Mesothelial cell of epicardium (in vitro differentiated cells): ENCODE results near the gene UBE2E1. TPM values are rescaled to one million over a fixed set of nuclear protein-coding genes. Genes with fewer than 3 reads are reported as not detected.
"Not testable (repeated sequence)": the region's sequence is repeated elsewhere in the genome, so short reads cannot be mapped to it uniquely, and the experiment has no call there.

Experiments used
- DNase-seq, 2 experiments: peaks; one replicate each; pipeline ENCODE4 v3.0.0; 2021; ENCODE audit warnings: low spot score in 2 of 2; ENCODE audit not compliant: unreplicated experiment in 2 of 2
- H3K27ac Mint-ChIP-seq: 2 replicates; pipeline ENCODE4 v1.8.0; 2021; ENCODE audit warnings: mixed read lengths
- H3K27me3 Mint-ChIP-seq: 2 replicates; pipeline ENCODE4 v1.8.0; 2021; ENCODE audit warnings: low read depth, mixed read lengths
- H3K36me3 Mint-ChIP-seq: 2 replicates; pipeline ENCODE4 v1.8.0; 2021; ENCODE audit warnings: mixed read lengths
- H3K4me1 Mint-ChIP-seq: 2 replicates; pipeline ENCODE4 v1.8.0; 2021; ENCODE audit warnings: mixed read lengths
- H3K4me3 Mint-ChIP-seq: 2 replicates; pipeline ENCODE4 v1.8.0; 2021; ENCODE audit warnings: mild to moderate bottlenecking, moderate library complexity, mixed read lengths
- H3K9me3 Mint-ChIP-seq: 2 replicates; pipeline ENCODE4 v1.8.0; 2021; ENCODE audit warnings: mixed read lengths
- CTCF ChIP-seq: fragments of 200-600 bp; sonication (generic); IDR thresholded peaks from one replicate; pipeline ENCODE4 v1.5.0; 2021; ENCODE audit warnings: antibody characterized with exemption; ENCODE audit not compliant: unreplicated experiment
- total RNA-seq: library from RNA; stranded (reverse); gene quantifications from 3 replicates; pipeline ENCODE4 v1.2.1, GENCODE V29; 2021

UBE2E1 gene
- total RNA-seq, 1 donor from 2014 or later, result 89.9 TPM

GRCh38 chr3:23865595-23866396, 60.0 kb downstream of the UBE2E1 start:
- Mint-ChIP-seq H3K4me1 (peaks cover 34% of the 10 kb centered on the region), H3K27ac (peak overlapping the region; percentile 17), H3K27me3 (no peaks in the 10 kb centered on the region), H3K4me3 (no peak overlapping the region), H3K9me3 (peaks cover 10% of the 10 kb centered on the region), H3K36me3 (peaks cover 18% of the 10 kb centered on the region)
- no peak for DNase-seq
- no peak for TF ChIP-seq CTCF

GRCh38 chr3:23867400-23867799, 61.6 kb downstream of the UBE2E1 start:
- no peak overlapping the region for H3K27ac Mint-ChIP-seq
- no peak for TF ChIP-seq CTCF
- no peaks in the 10 kb centered on the region for H3K27me3 Mint-ChIP-seq
- peaks cover 34% of the 10 kb centered on the region for H3K4me1 Mint-ChIP-seq
- H3K4me3 Mint-ChIP-seq, result no peak overlapping the region
- peaks cover 11% of the 10 kb centered on the region for H3K36me3 Mint-ChIP-seq
- peaks cover 10% of the 10 kb centered on the region for H3K9me3 Mint-ChIP-seq
- no peak for DNase-seq

- H3K36me3 Mint-ChIP-seq, result peaks cover 11% of the 10 kb centered on the region
- peaks cover 34% of the 10 kb centered on the region for H3K4me1 Mint-ChIP-seq
- no peak overlapping the region for H3K27ac Mint-ChIP-seq
- H3K27me3 Mint-ChIP-seq, result no peaks in the 10 kb centered on the region
- H3K4me3 Mint-ChIP-seq, result no peak overlapping the region
- no peak for DNase-seq
- TF ChIP-seq CTCF, result no peak
- H3K9me3 Mint-ChIP-seq, result peaks cover 10% of the 10 kb centered on the region
These were observed 62.1 kb downstream of the UBE2E1 start for GRCh38 chr3:23867838-23868237.

- Mint-ChIP-seq H3K36me3 (peaks cover 2% of the 10 kb centered on the region), H3K27ac (no peak overlapping the region), H3K9me3 (no peaks in the 10 kb centered on the region), H3K27me3 (no peaks in the 10 kb centered on the region), H3K4me1 (peaks cover 29% of the 10 kb centered on the region), H3K4me3 (no peak overlapping the region)
- no peak for DNase-seq
- no peak for TF ChIP-seq CTCF
These were observed 64.4 kb downstream of the UBE2E1 start for GRCh38 chr3:23869977-23870662.

- not testable (repeated sequence) for H3K36me3 Mint-ChIP-seq, DNase-seq, H3K27ac Mint-ChIP-seq, H3K9me3 Mint-ChIP-seq, H3K27me3 Mint-ChIP-seq, H3K4me3 Mint-ChIP-seq
- peaks cover 28% of the 10 kb centered on the region for H3K4me1 Mint-ChIP-seq
These were observed 64.9 kb downstream of the UBE2E1 start for GRCh38 chr3:23870663-23871043.

GRCh38 chr3:23871361-23871760, 65.6 kb downstream of the UBE2E1 start:
- H3K4me3 Mint-ChIP-seq, H3K27me3 Mint-ChIP-seq, H3K27ac Mint-ChIP-seq, H3K36me3 Mint-ChIP-seq, DNase-seq, H3K9me3 Mint-ChIP-seq: not testable (repeated sequence)
- H3K4me1 Mint-ChIP-seq, result peaks cover 21% of the 10 kb centered on the region
